Measurements from ENCODE around the gene SOBP.

SOBP gene

GRCh38 chr6:107653183-107653580 lies 163.3 kb downstream of the SOBP start (continued):
- TF ChIP-seq INSM2 (tag by site-specific recombination; IDR thresholded peaks at IDR 0.05) (peak; percentile 78), KLF1 (tag by site-specific recombination; IDR thresholded peaks at IDR 0.05) (peak; percentile 21; the same call in 1 of the 2 replicates), ZNF354C (tag by site-specific recombination; IDR thresholded peaks at IDR 0.05; ENCODE audit: borderline replicate concordance, low read depth) (no peak), ZNF692 (tag by site-specific recombination; IDR thresholded peaks at IDR 0.05) (peak; percentile 90), ZNF37A (tag by site-specific recombination; IDR thresholded peaks at IDR 0.05) (no peak), ELK4 (IDR thresholded peaks at IDR 0.05; ENCODE audit: borderline replicate concordance, low read depth, low read length) (no peak), ZNF324 (tag by site-specific recombination; IDR thresholded peaks at IDR 0.05) (no peak), ZNF664 (tag by site-specific recombination; IDR thresholded peaks at IDR 0.05) (no peak), ZNF792 (tag by site-specific recombination; IDR thresholded peaks at IDR 0.05) (no peak), ZNF658 (tag by site-specific recombination; IDR thresholded peaks at IDR 0.05) (no peak), ZNF76 (tag by site-specific recombination; IDR thresholded peaks at IDR 0.05; ENCODE audit: borderline replicate concordance, low read depth) (no peak), SP2 (tag by site-specific recombination; IDR thresholded peaks at IDR 0.05) (no peak), ZNF174 (tag by site-specific recombination; IDR thresholded peaks at IDR 0.05) (no peak), ZNF561 (tag by site-specific recombination; IDR thresholded peaks at IDR 0.05; ENCODE audit: borderline replicate concordance) (peak; percentile 86), EGR2 (tag by site-specific recombination; IDR thresholded peaks at IDR 0.05; ENCODE audit: low read depth) (no peak), KLF16 (tag by site-specific recombination; IDR thresholded peaks at IDR 0.05) (no peak), ZBTB20 (tag by site-specific recombination; IDR thresholded peaks at IDR 0.05) (no peak), ZBTB21 (tag by site-specific recombination; IDR thresholded peaks at IDR 0.05) (peak; percentile 18; the same call in 1 of the 2 replicates), HIC1 (tag by site-specific recombination; IDR thresholded peaks at IDR 0.05) (peak; percentile 53; the same call in 1 of the 2 replicates), ZNF266 (tag by site-specific recombination; IDR thresholded peaks at IDR 0.05; ENCODE audit: low read depth) (no peak), ZNF175 (tag by site-specific recombination; IDR thresholded peaks at IDR 0.05) (no peak), ZNF426 (tag by site-specific recombination; IDR thresholded peaks at IDR 0.05) (no peak), ZNF311 (tag by site-specific recombination; IDR thresholded peaks at IDR 0.05; ENCODE audit: borderline replicate concordance) (no peak), ZNF223 (tag by site-specific recombination; IDR thresholded peaks at IDR 0.05) (no peak), ZNF140 (tag by site-specific recombination; IDR thresholded peaks at IDR 0.05) (no peak)
- TF ChIP-seq, protein P1, sequence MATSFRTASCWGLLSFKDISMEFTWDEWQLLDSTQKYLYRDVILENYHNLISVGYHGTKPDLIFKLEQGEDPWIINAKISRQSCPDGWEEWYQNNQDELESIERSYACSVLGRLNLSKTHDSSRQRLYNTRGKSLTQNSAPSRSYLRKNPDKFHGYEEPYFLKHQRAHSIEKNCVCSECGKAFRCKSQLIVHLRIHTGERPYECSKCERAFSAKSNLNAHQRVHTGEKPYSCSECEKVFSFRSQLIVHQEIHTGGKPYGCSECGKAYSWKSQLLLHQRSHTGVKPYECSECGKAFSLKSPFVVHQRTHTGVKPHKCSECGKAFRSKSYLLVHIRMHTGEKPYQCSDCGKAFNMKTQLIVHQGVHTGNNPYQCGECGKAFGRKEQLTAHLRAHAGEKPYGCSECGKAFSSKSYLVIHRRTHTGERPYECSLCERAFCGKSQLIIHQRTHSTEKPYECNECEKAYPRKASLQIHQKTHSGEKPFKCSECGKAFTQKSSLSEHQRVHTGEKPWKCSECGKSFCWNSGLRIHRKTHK (tag by site-specific recombination; IDR thresholded peaks at IDR 0.05), result no peak
- TF ChIP-seq, protein P2, sequence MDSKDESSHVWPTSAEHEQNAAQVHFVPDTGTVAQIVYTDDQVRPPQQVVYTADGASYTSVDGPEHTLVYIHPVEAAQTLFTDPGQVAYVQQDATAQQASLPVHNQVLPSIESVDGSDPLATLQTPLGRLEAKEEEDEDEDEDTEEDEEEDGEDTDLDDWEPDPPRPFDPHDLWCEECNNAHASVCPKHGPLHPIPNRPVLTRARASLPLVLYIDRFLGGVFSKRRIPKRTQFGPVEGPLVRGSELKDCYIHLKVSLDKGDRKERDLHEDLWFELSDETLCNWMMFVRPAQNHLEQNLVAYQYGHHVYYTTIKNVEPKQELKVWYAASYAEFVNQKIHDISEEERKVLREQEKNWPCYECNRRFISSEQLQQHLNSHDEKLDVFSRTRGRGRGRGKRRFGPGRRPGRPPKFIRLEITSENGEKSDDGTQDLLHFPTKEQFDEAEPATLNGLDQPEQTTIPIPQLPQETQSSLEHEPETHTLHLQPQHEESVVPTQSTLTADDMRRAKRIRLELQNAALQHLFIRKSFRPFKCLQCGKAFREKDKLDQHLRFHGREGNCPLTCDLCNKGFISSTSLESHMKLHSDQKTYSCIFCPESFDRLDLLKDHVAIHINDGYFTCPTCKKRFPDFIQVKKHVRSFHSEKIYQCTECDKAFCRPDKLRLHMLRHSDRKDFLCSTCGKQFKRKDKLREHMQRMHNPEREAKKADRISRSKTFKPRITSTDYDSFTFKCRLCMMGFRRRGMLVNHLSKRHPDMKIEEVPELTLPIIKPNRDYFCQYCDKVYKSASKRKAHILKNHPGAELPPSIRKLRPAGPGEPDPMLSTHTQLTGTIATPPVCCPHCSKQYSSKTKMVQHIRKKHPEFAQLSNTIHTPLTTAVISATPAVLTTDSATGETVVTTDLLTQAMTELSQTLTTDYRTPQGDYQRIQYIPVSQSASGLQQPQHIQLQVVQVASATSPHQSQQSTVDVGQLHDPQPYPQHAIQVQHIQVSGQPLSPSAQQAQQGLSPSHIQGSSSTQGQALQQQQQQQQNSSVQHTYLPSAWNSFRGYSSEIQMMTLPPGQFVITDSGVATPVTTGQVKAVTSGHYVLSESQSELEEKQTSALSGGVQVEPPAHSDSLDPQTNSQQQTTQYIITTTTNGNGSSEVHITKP (tag by site-specific recombination; IDR thresholded peaks at IDR 0.05), result 0 out of 2 replicates have a peak, but pooled peaks have one; percentile 48
- TF ChIP-seq, protein P3, sequence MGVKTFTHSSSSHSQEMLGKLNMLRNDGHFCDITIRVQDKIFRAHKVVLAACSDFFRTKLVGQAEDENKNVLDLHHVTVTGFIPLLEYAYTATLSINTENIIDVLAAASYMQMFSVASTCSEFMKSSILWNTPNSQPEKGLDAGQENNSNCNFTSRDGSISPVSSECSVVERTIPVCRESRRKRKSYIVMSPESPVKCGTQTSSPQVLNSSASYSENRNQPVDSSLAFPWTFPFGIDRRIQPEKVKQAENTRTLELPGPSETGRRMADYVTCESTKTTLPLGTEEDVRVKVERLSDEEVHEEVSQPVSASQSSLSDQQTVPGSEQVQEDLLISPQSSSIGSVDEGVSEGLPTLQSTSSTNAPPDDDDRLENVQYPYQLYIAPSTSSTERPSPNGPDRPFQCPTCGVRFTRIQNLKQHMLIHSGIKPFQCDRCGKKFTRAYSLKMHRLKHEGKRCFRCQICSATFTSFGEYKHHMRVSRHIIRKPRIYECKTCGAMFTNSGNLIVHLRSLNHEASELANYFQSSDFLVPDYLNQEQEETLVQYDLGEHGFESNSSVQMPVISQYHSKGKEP (tag by site-specific recombination; IDR thresholded peaks at IDR 0.05), result peak; percentile 86

Measured in HEK293 (cell line).